Smooth muscle cell (in vitro differentiated cells): ENCODE measurements around the gene ZNHIT2. TPM values are rescaled to one million over a fixed set of nuclear protein-coding genes. Genes with fewer than 3 reads are reported as not detected.

ENCODE experiments used
- DNase-seq: peaks from one replicate; lab custom pipeline; 2025; ENCODE audit not compliant: unreplicated experiment; lab: John Stamatoyannopoulos, UW
- H2AFZ ChIP-seq: fragments of 200-600 bp; sonication (generic); 2 replicates; pipeline ENCODE4 v1.6.0; 2016; ENCODE audit warnings: antibody characterized with exemption, low read depth, mild to moderate bottlenecking
- H3F3A ChIP-seq: fragments of 200-600 bp; sonication (generic); 2 replicates; pipeline ENCODE4 v1.6.0; 2017; ENCODE audit warnings: antibody characterized with exemption, low read depth
- H3K27ac ChIP-seq: fragments of 200-600 bp; sonication (generic); 2 replicates; pipeline ENCODE4 v1.5.1; 2016; ENCODE audit warnings: low read depth, mild to moderate bottlenecking
- H3K27me3 ChIP-seq: fragments of 200-600 bp; sonication (generic); 2 replicates; pipeline ENCODE4 v1.6.1; 2016; ENCODE audit warnings: low read depth, mild to moderate bottlenecking
- H3K36me3 ChIP-seq: fragments of 200-600 bp; sonication (generic); 2 replicates; pipeline ENCODE4 v1.5.1; 2016; ENCODE audit warnings: low read depth
- H3K4me1 ChIP-seq: fragments of 200-600 bp; sonication (generic); 2 replicates; pipeline ENCODE4 v1.5.1; 2016; ENCODE audit warnings: low read depth
- H3K4me2 ChIP-seq: fragments of 200-600 bp; sonication (generic); 2 replicates; pipeline ENCODE4 v1.6.0; 2016; ENCODE audit warnings: mild to moderate bottlenecking
- H3K4me3 ChIP-seq: fragments of 200-600 bp; sonication (generic); 2 replicates; pipeline ENCODE4 v1.5.1; 2016; ENCODE audit warnings: mild to moderate bottlenecking
- H3K79me2 ChIP-seq: fragments of 200-600 bp; sonication (generic); 2 replicates; pipeline ENCODE4 v1.6.0; 2016; ENCODE audit warnings: low read depth, mild to moderate bottlenecking
- H3K9ac ChIP-seq: fragments of 200-600 bp; sonication (generic); 2 replicates; pipeline ENCODE4 v1.6.0; 2016; ENCODE audit warnings: low read depth
- H3K9me3 ChIP-seq: fragments of 200-600 bp; sonication (generic); replicated peaks from 2 replicates; pipeline ENCODE4 v1.5.1; 2016; ENCODE audit warnings: low read depth
- H4K20me1 ChIP-seq: fragments of 200-600 bp; sonication (generic); 2 replicates; pipeline ENCODE4 v1.6.0; 2016; ENCODE audit warnings: low read depth
- CTCF ChIP-seq: fragments of 200-600 bp; sonication (generic); IDR thresholded peaks from 2 replicates; pipeline ENCODE4 v1.5.1; 2017; ENCODE audit warnings: borderline replicate concordance, mild to moderate bottlenecking, antibody characterized with exemption; ENCODE audit not compliant: insufficient read depth, poor library complexity, severe bottlenecking
- WGBS: methylation state at CpG from one replicate; pipeline ENCODE4 v1.1.7; 2016; ENCODE audit warnings: low lambda C conversion rate; 5-methylcytosine and 5-hydroxymethylcytosine counted together
- polyA plus RNA-seq: library from polyadenylated mRNA; unstranded; fragments of >200 nt; fragmentation: Nextera tagmentation; extraction: Ambion mirVana; gene quantifications from 2 replicates; pipeline ENCODE4 v1.2.1, GENCODE V29; 2016
- total RNA-seq: library from RNA; depleted of rRNA; stranded (reverse); fragments of >200 nt; gene quantifications from 2 replicates; pipeline ENCODE4 v1.2.3, GENCODE V29; 2014

ZNHIT2 gene
- total and polyA plus RNA-seq, 2 experiments from 2014 or later = 9.1 to 14.5 TPM

DNA sequence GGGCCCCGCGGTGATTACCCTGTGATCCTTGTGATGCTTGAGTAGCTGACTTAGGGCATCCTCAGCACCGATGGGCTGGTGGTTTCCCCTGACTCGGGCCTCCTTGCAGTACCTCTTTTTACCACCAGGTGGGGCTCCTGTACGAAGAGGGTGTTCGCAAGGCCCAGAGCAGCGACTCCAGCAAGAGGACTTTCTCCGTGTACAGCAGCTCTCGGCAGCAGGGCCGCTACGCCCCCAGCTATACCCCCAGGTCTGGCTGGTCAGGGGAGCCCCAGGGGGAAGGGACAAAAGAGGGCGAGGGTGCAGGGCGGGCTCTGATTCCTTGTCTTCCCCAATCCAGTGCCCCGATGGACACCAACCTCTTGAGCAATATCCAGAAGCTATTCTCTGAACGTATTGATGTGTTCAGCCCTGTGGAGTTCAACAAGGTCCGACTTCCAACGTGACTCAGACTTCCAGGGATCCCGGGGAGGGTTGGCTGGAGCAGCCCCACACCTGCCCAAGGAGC is 7.1 kb downstream of the ZNHIT2 start:
- 17% methylated on average over 18 of the region's 18 CpGs for WGBS
- Histone ChIP-seq H3K4me2 (peak overlapping the region; percentile 16), H3K9ac (no peak overlapping the region)

GRCh38 chr11:65109231-65110198 is 8.0 kb downstream of the ZNHIT2 start:
- 94% methylated on average over 36 of the region's 36 CpGs for WGBS
- no peak overlapping the region for H3K9ac ChIP-seq

More for the DNA sequence above, 7.1 kb downstream of the ZNHIT2 start:
- peaks cover 7% of the 10 kb centered on the region for H3K79me2 ChIP-seq
- H3K4me1 ChIP-seq = peaks cover 18% of the 10 kb centered on the region
- peak; percentile 89 for DNase-seq
- H3F3A ChIP-seq = no peaks in the 10 kb centered on the region
- H3K4me3 ChIP-seq = no peak overlapping the region
- no peaks in the 10 kb centered on the region for H3K36me3 ChIP-seq
- TF ChIP-seq CTCF = peak; percentile 92
- peaks cover 13% of the 10 kb centered on the region for H4K20me1 ChIP-seq
- H3K27ac ChIP-seq = no peak overlapping the region
- H3K27me3 ChIP-seq = no peaks in the 10 kb centered on the region
- no peaks in the 10 kb centered on the region for H3K9me3 ChIP-seq
- H2AFZ ChIP-seq = no peak overlapping the region

DNA sequence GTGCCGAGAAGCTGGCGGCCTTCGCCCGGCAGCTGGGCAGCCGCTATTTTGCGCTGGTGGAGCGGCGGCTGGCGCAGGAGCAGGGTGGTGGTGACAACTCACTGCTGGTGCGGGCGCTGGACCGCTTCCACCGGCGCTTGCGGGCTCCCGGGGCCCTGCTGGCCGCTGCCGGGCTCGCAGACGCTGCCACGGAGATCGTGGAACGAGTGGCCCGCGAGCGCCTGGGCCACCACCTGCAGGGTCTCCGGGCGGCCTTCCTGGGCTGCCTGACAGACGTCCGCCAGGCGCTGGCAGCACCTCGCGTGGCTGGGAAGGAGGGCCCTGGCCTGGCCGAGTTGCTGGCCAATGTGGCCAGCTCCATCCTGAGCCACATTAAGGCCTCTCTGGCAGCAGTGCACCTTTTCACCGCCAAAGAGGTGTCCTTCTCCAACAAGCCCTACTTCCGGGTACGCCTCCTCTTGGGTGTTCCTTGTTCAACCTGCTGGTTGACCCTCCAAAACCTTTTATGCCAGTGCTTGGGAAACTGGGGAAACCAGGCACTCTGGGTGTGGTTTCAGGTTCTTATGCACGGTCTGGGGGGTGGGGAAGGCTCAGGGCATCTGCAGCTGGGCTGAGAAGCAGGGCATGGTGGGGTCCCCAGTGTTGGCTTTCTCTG is 8.9 kb downstream of the ZNHIT2 start:
- TF ChIP-seq CTCF = no peak

More at GRCh38 chr11:65109231-65110198, 8.0 kb downstream of the ZNHIT2 start:
- Histone ChIP-seq H4K20me1 (peaks cover 15% of the 10 kb centered on the region), H3K4me3 (no peak overlapping the region), H3K79me2 (peaks cover 7% of the 10 kb centered on the region), H3K27ac (no peak overlapping the region), H3F3A (no peaks in the 10 kb centered on the region), H3K4me2 (no peak overlapping the region), H3K27me3 (no peaks in the 10 kb centered on the region), H3K4me1 (peaks cover 18% of the 10 kb centered on the region), H2AFZ (no peak overlapping the region), H3K36me3 (no peaks in the 10 kb centered on the region), H3K9me3 (no peaks in the 10 kb centered on the region)
- DNase-seq = no peak
- no peak for TF ChIP-seq CTCF

More for the DNA sequence above, 8.9 kb downstream of the ZNHIT2 start:
- peaks cover 15% of the 10 kb centered on the region for H4K20me1 ChIP-seq
- no peaks in the 10 kb centered on the region for H3K9me3 ChIP-seq
- H3K9ac ChIP-seq = no peak overlapping the region
- H3K4me3 ChIP-seq = no peak overlapping the region
- H2AFZ ChIP-seq = no peak overlapping the region
- DNase-seq = no peak
- no peaks in the 10 kb centered on the region for H3K36me3 ChIP-seq
- peaks cover 18% of the 10 kb centered on the region for H3K4me1 ChIP-seq
- no peak overlapping the region for H3K4me2 ChIP-seq
- H3F3A ChIP-seq = no peaks in the 10 kb centered on the region
- no peaks in the 10 kb centered on the region for H3K27me3 ChIP-seq
- H3K79me2 ChIP-seq = peaks cover 11% of the 10 kb centered on the region
- H3K27ac ChIP-seq = no peak overlapping the region
- 97% methylated on average over 33 of the region's 38 CpGs for WGBS
